Stimulated activated CD8-positive, alpha-beta memory T cell treated with anti-CD3 and anti-CD28 coated beads, Interleukin-2, amount 100 ng/mL, for 48 hours (primary cell): Measurements from ENCODE around the gene GYG1.
"Not testable (repeated sequence)": the region's sequence is repeated elsewhere in the genome, so short reads cannot be mapped to it uniquely, and the experiment has no call there.

ENCODE experiments used
- DNase-seq, 2 donors: peaks; one replicate each; pipeline ENCODE4 v3.0.0-alpha.2; 2020; ENCODE audit warnings: low read depth in 2 of 2

GYG1 gene

GRCh38 chr3:148987551-148987950 is 3.8 kb upstream of the GYG1 start:
- DNase-seq, result not testable (repeated sequence)

GRCh38 chr3:148990236-148990635 is 1.1 kb upstream of the GYG1 start:
- no peak for DNase-seq

GRCh38 chr3:148992027-148992634 is 791 bp downstream of the GYG1 start:
- DNase-seq, result peak; percentile 9 to 23

GRCh38 chr3:148992635-148993255 is 1.4 kb downstream of the GYG1 start:
- DNase-seq, result no peak

GRCh38 chr3:148997623-148998022 is 6.3 kb downstream of the GYG1 start:
- DNase-seq, result no peak

GRCh38 chr3:148998297-148998696 is 7.0 kb downstream of the GYG1 start:
- DNase-seq, result no peak

- DNase-seq, result no peak
These were observed 7.5 kb downstream of the GYG1 start for GRCh38 chr3:148998715-148999423.

GRCh38 chr3:148999806-149000205 is 8.5 kb downstream of the GYG1 start:
- no peak for DNase-seq

- DNase-seq, result no peak
These were observed 8.9 kb downstream of the GYG1 start for GRCh38 chr3:149000206-149000745.

GRCh38 chr3:149001727-149002126 is 10.4 kb downstream of the GYG1 start:
- DNase-seq, result no peak

GRCh38 chr3:149003653-149004305 is 12.4 kb downstream of the GYG1 start:
- DNase-seq, result no peak

- DNase-seq, result no peak
These were observed 13.3 kb downstream of the GYG1 start for GRCh38 chr3:149004622-149005021.

- no peak for DNase-seq
These were observed 14.1 kb downstream of the GYG1 start for GRCh38 chr3:149005416-149005815.

GRCh38 chr3:149007567-149008257 is 16.4 kb downstream of the GYG1 start:
- no peak for DNase-seq

GRCh38 chr3:149009732-149010131 is 18.4 kb downstream of the GYG1 start:
- no peak for DNase-seq

GRCh38 chr3:149010504-149010951 is 19.2 kb downstream of the GYG1 start:
- DNase-seq, result no peak

- no peak for DNase-seq
These were observed 19.6 kb downstream of the GYG1 start for GRCh38 chr3:149010966-149011365.

- DNase-seq, result no peak
These were observed 20.3 kb downstream of the GYG1 start for GRCh38 chr3:149011676-149012075.

GRCh38 chr3:149013726-149014125 is 22.4 kb downstream of the GYG1 start:
- DNase-seq, result no peak

- DNase-seq, result no peak
These were observed 24.1 kb downstream of the GYG1 start for GRCh38 chr3:149015393-149015792.

GRCh38 chr3:149016242-149016641 is 24.9 kb downstream of the GYG1 start:
- no peak for DNase-seq
